Measurements from ENCODE around the gene IBA57. TPM values are rescaled to one million over a fixed set of nuclear protein-coding genes. Genes with fewer than 3 reads are reported as not detected.

Gene IBA57
- total RNA-seq, 1 experiment from 2014 or later: 3.6 TPM

- H3K9me2 ChIP-seq (replicated peaks; ENCODE audit: insufficient read depth, low read length): no peaks in the 10 kb centered on the region
- DNase-seq: no peak
- no peak overlapping the region for H3K4me2 ChIP-seq (ENCODE audit: low read depth, low read length, poor library complexity, severe bottlenecking)
Measured at GRCh38 chr1:228208831-228209551, 43.4 kb downstream of the IBA57 start.

DNA sequence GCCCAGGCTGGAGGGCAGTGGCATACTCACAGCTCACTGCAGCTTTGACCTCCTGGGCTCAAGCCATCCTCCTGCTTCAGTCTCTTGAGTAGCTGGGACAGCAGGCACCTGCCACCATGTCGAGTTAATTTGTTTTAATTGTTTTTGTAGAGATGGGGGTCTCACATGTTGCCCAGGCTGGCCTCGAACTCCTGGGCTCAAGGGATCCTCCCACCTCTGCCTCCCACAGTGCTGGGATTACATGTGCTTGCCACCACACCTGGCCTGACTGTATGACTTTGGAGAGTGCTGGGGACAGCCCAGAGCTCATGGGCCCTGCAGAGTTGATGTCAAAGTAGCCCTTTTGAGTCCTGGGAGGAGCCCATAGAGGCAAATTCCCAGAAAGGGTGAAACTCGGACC lies 44.1 kb downstream of the IBA57 start:
- Histone ChIP-seq H3K27me3 (ENCODE audit: low read length) (no peaks in the 10 kb centered on the region), H3K27ac (ENCODE audit: low read length) (no peak overlapping the region), H3K9ac (ENCODE audit: low read length) (no peak overlapping the region), H3K4me3 (ENCODE audit: low read length) (no peak overlapping the region), H3K9me3 (ENCODE audit: low read length) (no peaks in the 10 kb centered on the region), H3K9me2 (replicated peaks; ENCODE audit: insufficient read depth, low read length) (no peaks in the 10 kb centered on the region), H3K4me2 (ENCODE audit: low read depth, low read length, poor library complexity, severe bottlenecking) (no peak overlapping the region), H3K36me3 (ENCODE audit: insufficient read depth, low read length) (no peaks in the 10 kb centered on the region), H3K4me1 (ENCODE audit: low read length) (peaks cover 4% of the 10 kb centered on the region), H3K79me2 (ENCODE audit: low read length) (no peaks in the 10 kb centered on the region; the same call in 1 of the 2 replicates), H2AFZ (ENCODE audit: low read length) (no peak overlapping the region), H4K20me1 (ENCODE audit: insufficient read depth, low read depth, low read length) (no peaks in the 10 kb centered on the region)
- DNase-seq: no peak

More at GRCh38 chr1:228208831-228209551, 43.4 kb downstream of the IBA57 start:
- Histone ChIP-seq H2AFZ (ENCODE audit: low read length) (no peak overlapping the region), H3K9ac (ENCODE audit: low read length) (no peak overlapping the region), H4K20me1 (ENCODE audit: insufficient read depth, low read depth, low read length) (no peaks in the 10 kb centered on the region), H3K36me3 (ENCODE audit: insufficient read depth, low read length) (no peaks in the 10 kb centered on the region), H3K4me1 (ENCODE audit: low read length) (peaks cover 1% of the 10 kb centered on the region), H3K9me3 (ENCODE audit: low read length) (no peaks in the 10 kb centered on the region), H3K27ac (ENCODE audit: low read length) (no peak overlapping the region), H3K4me3 (ENCODE audit: low read length) (no peak overlapping the region), H3K79me2 (ENCODE audit: low read length) (no peaks in the 10 kb centered on the region; the same call in 1 of the 2 replicates), H3K27me3 (ENCODE audit: low read length) (no peaks in the 10 kb centered on the region)

DNA sequence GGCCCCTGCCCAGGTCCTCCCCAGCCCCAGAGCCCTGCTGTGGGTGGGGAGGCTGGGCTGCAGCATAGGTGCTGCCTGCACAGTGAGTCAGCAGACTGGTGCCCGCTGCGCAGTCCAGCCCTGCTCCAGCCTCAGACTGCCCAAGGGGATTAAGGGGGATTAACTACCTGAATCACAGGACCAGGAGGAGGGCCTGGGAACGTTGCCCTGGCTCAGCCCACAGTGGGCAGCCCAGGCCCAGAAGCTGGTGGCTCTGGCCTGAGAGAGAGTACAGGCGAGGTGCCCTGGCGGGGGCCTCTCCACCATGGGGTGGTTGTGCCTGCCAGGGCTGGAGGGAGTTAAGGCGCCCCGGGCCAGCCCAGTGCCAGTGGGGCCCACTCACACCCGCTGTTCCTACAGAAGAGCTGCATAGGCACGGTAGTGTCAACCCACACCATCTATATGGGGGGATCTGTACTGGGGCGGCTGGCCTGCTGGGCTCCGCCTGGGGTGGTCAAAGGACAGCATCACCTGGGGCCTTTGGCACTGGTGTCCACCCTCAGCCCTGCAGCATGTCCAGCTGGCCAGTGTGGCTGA lies 44.6 kb downstream of the IBA57 start:
- Histone ChIP-seq H3K9me2 (replicated peaks; ENCODE audit: insufficient read depth, low read length) (no peaks in the 10 kb centered on the region), H4K20me1 (ENCODE audit: insufficient read depth, low read depth, low read length) (no peaks in the 10 kb centered on the region), H3K9ac (ENCODE audit: low read length) (no peak overlapping the region), H3K9me3 (ENCODE audit: low read length) (no peaks in the 10 kb centered on the region), H3K36me3 (ENCODE audit: insufficient read depth, low read length) (no peaks in the 10 kb centered on the region), H3K4me3 (ENCODE audit: low read length) (no peak overlapping the region), H3K79me2 (ENCODE audit: low read length) (no peaks in the 10 kb centered on the region; the same call in 1 of the 2 replicates), H2AFZ (ENCODE audit: low read length) (no peak overlapping the region), H3K27me3 (ENCODE audit: low read length) (no peaks in the 10 kb centered on the region), H3K27ac (ENCODE audit: low read length) (no peak overlapping the region), H3K4me1 (ENCODE audit: low read length) (peaks cover 4% of the 10 kb centered on the region), H3K4me2 (ENCODE audit: low read depth, low read length, poor library complexity, severe bottlenecking) (no peak overlapping the region)
- no peak for DNase-seq

- Histone ChIP-seq H4K20me1 (ENCODE audit: insufficient read depth, low read depth, low read length) (no peaks in the 10 kb centered on the region), H3K27ac (ENCODE audit: low read length) (no peak overlapping the region), H3K4me3 (ENCODE audit: low read length) (no peak overlapping the region), H2AFZ (ENCODE audit: low read length) (no peak overlapping the region), H3K9ac (ENCODE audit: low read length) (no peak overlapping the region), H3K9me2 (replicated peaks; ENCODE audit: insufficient read depth, low read length) (no peaks in the 10 kb centered on the region), H3K27me3 (ENCODE audit: low read length) (no peaks in the 10 kb centered on the region), H3K4me2 (ENCODE audit: low read depth, low read length, poor library complexity, severe bottlenecking) (no peak overlapping the region), H3K79me2 (ENCODE audit: low read length) (no peaks in the 10 kb centered on the region; the same call in 1 of the 2 replicates), H3K4me1 (ENCODE audit: low read length) (peaks cover 4% of the 10 kb centered on the region), H3K36me3 (ENCODE audit: insufficient read depth, low read length) (no peaks in the 10 kb centered on the region), H3K9me3 (ENCODE audit: low read length) (no peaks in the 10 kb centered on the region)
- DNase-seq: no peak
Measured at GRCh38 chr1:228210712-228211530, 45.3 kb downstream of the IBA57 start.

- Histone ChIP-seq H3K27me3 (ENCODE audit: low read length) (no peaks in the 10 kb centered on the region), H3K36me3 (ENCODE audit: insufficient read depth, low read length) (no peaks in the 10 kb centered on the region), H3K9me2 (replicated peaks; ENCODE audit: insufficient read depth, low read length) (no peaks in the 10 kb centered on the region), H3K27ac (ENCODE audit: low read length) (no peak overlapping the region), H3K9ac (ENCODE audit: low read length) (no peak overlapping the region), H3K4me2 (ENCODE audit: low read depth, low read length, poor library complexity, severe bottlenecking) (no peak overlapping the region), H3K9me3 (ENCODE audit: low read length) (no peaks in the 10 kb centered on the region), H3K79me2 (ENCODE audit: low read length) (no peaks in the 10 kb centered on the region; the same call in 1 of the 2 replicates), H3K4me1 (ENCODE audit: low read length) (peaks cover 4% of the 10 kb centered on the region), H2AFZ (ENCODE audit: low read length) (no peak overlapping the region), H3K4me3 (ENCODE audit: low read length) (no peak overlapping the region), H4K20me1 (ENCODE audit: insufficient read depth, low read depth, low read length) (no peaks in the 10 kb centered on the region)
- DNase-seq: no peak
Measured at GRCh38 chr1:228211531-228212414, 46.2 kb downstream of the IBA57 start.

DNA sequence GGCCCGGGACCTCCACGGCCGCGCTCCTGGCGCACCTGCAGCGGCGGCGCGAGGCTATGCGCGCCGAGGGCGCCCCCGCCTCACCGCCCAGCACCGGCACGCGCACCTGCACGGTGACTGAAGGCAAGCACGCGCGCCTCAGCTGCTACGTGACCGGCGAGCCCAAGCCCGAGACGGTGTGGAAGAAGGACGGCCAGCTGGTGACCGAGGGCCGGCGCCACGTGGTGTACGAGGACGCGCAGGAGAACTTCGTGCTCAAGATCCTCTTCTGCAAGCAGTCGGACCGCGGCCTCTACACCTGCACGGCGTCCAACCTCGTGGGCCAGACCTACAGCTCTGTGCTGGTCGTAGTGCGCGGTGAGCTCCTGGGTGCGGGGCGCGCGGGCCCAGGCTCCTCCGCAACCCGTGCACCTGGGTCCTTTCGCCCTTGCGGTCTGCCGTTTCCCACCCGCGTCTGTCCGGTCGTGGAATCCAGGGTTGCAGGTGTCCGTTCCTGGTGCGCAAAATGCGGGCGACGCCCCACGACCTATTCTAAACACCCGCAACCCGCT lies 46.9 kb downstream of the IBA57 start:
- DNase-seq: no peak
- Histone ChIP-seq H3K27ac (ENCODE audit: low read length) (no peak overlapping the region), H3K9me2 (replicated peaks; ENCODE audit: insufficient read depth, low read length) (no peaks in the 10 kb centered on the region), H3K36me3 (ENCODE audit: insufficient read depth, low read length) (no peaks in the 10 kb centered on the region), H3K4me1 (ENCODE audit: low read length) (peaks cover 4% of the 10 kb centered on the region), H3K4me3 (ENCODE audit: low read length) (no peak overlapping the region), H3K27me3 (ENCODE audit: low read length) (no peaks in the 10 kb centered on the region), H4K20me1 (ENCODE audit: insufficient read depth, low read depth, low read length) (no peaks in the 10 kb centered on the region), H3K79me2 (ENCODE audit: low read length) (no peaks in the 10 kb centered on the region; the same call in 1 of the 2 replicates), H2AFZ (ENCODE audit: low read length) (no peak overlapping the region), H3K4me2 (ENCODE audit: low read depth, low read length, poor library complexity, severe bottlenecking) (no peak overlapping the region), H3K9ac (ENCODE audit: low read length) (no peak overlapping the region), H3K9me3 (ENCODE audit: low read length) (no peaks in the 10 kb centered on the region)

DNA sequence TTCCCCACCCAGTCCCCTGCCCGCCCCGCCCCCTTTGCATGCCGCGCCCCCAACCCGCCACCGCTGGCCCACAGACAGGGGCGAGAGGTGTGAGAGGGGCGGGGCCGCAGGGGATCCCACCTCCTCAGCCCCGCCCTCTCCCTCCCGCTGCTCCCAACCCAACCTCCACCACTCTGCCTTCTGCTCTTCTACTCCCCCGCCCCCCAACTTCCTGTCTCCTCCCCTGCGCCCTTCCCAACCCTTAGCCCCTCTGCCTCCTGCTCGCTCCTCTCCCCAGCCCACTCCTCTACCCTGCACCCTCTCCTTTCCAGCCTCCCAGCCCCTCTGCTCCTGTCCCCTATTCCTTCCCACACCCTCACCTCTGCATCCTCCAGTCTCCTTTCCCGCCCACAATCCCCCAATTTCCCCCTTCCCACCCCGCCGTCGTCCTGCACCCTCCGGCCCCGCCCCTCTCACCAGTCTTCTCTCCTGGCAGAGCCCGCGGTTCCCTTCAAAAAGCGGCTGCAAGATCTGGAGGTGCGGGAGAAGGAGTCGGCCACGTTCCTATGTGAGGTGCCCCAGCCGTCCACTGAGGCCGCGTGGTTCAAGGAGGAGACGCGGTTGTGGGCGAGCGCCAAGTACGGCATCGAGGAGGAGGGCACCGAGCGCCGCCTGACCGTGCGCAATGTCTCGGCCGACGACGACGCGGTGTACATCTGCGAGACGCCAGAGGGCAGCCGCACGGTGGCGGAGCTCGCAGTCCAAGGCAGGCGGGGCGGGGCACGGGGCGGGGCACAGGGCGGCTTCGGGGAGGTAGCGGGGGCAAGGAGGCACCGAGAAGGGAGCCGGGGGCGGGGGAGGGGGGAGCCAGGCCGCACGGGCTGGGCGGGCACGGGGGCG lies 47.6 kb downstream of the IBA57 start:
- Histone ChIP-seq H3K4me1 (ENCODE audit: low read length) (peaks cover 4% of the 10 kb centered on the region), H3K9ac (ENCODE audit: low read length) (peak overlapping the region; percentile 68), H4K20me1 (ENCODE audit: insufficient read depth, low read depth, low read length) (no peaks in the 10 kb centered on the region), H3K9me3 (ENCODE audit: low read length) (no peaks in the 10 kb centered on the region), H3K36me3 (ENCODE audit: insufficient read depth, low read length) (no peaks in the 10 kb centered on the region), H2AFZ (ENCODE audit: low read length) (no peak overlapping the region; the same call in 1 of the 2 replicates), H3K4me2 (ENCODE audit: low read depth, low read length, poor library complexity, severe bottlenecking) (peak overlapping the region; percentile 67), H3K27me3 (ENCODE audit: low read length) (no peaks in the 10 kb centered on the region), H3K9me2 (replicated peaks; ENCODE audit: insufficient read depth, low read length) (no peaks in the 10 kb centered on the region), H3K4me3 (ENCODE audit: low read length) (peak overlapping the region; percentile 65), H3K79me2 (ENCODE audit: low read length) (no peaks in the 10 kb centered on the region; the same call in 1 of the 2 replicates), H3K27ac (ENCODE audit: low read length) (peak overlapping the region; percentile 37; the same call in 1 of the 2 replicates)
- peak; percentile 93 for DNase-seq

All from Karpas-422 (cell line).